ENCODE data around the gene PIH1D1.
A peak's percentile ranks its signal among the peaks of the same experiment; 100 is the strongest.

DNA sequence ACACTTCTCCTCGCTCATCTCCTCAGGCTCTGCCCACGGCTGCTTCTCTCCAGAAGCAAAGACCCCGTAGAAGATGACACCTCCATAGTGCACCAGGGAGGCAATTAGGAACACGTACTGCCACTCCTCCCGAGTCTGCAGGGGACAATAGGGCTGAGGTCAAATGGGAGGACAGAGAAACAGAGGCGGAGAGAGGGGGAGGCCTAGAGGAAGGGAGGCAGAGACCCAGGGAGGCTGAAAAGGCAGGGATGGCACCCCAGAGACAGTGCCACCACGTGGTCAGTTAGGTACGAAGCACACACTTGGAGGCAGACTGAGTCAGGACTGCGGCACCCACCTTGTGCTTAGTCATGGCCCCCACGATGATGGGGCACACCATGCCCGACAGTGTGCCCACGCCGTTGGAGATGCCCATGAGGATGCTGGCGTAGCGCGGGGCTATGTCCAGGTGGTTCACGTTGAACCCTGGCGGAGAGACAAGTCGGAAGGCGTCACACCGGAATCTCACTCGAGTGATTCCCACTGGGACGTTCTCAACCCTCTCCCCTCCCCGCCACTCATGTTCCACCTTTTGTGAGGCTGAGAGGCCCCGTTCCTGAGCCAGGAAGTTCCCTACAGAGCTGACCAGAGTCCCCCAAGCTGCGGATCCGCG, 20.8 kb downstream of the PIH1D1 start:
- TF ChIP-seq, protein P1, sequence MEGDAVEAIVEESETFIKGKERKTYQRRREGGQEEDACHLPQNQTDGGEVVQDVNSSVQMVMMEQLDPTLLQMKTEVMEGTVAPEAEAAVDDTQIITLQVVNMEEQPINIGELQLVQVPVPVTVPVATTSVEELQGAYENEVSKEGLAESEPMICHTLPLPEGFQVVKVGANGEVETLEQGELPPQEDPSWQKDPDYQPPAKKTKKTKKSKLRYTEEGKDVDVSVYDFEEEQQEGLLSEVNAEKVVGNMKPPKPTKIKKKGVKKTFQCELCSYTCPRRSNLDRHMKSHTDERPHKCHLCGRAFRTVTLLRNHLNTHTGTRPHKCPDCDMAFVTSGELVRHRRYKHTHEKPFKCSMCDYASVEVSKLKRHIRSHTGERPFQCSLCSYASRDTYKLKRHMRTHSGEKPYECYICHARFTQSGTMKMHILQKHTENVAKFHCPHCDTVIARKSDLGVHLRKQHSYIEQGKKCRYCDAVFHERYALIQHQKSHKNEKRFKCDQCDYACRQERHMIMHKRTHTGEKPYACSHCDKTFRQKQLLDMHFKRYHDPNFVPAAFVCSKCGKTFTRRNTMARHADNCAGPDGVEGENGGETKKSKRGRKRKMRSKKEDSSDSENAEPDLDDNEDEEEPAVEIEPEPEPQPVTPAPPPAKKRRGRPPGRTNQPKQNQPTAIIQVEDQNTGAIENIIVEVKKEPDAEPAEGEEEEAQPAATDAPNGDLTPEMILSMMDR (conservative IDR thresholded peaks at IDR 0.05; ENCODE audit: low read depth, low read length), result peak; percentile 64
- no peak for TF ChIP-seq EZH2 (IDR thresholded peaks at IDR 0.05; ENCODE audit: borderline replicate concordance, low read depth, low read length, poor library complexity, severe bottlenecking)
